HEK293 (cell line): Measurements from ENCODE around the gene LEPR.

ENCODE experiments used
- CTCF ChIA-PET: fragments of 350-600 bp; formaldehyde crosslinking; extraction: SDS; loops from one replicate; lab custom pipeline; 2021; ENCODE audit warnings: antibody characterized with exemption; lab: Yijun Ruan, JAX
- POLR2A ChIA-PET: fragments of 300-600 bp; formaldehyde crosslinking; extraction: SDS; loops from one replicate; lab custom pipeline; 2020; ENCODE audit warnings: antibody characterized with exemption, inconsistent platforms; lab: Yijun Ruan, JAX
- H3K27ac ChIP-seq: fragments of 200-500 bp; sonication (Bioruptor generic); 2 replicates; pipeline ENCODE4 v1.5.1; 2014; ENCODE audit warnings: low read depth, low read length, control low read depth, inconsistent platforms; ENCODE audit errors: extremely low read depth
- H3K36me3 ChIP-seq, 2 experiments: fragments of 200-500 bp in 1 of 2; sonication (Bioruptor generic) in 1 of 2; 1 replicate in 1 of 2; 2 replicates in 1 of 2; pipeline ENCODE4 v1.5.1; 2014 to 2017; ENCODE audit warnings: inconsistent platforms in 2 of 2, low read length in 2 of 2; ENCODE audit not compliant: control insufficient read depth in 2 of 2, insufficient read depth in 1 of 2
- H3K4me1 ChIP-seq: fragments of 200-500 bp; sonication (Bioruptor generic); 2 replicates; pipeline ENCODE4 v1.5.1; 2014; ENCODE audit warnings: mild to moderate bottlenecking, low read length, inconsistent platforms; ENCODE audit not compliant: control insufficient read depth, insufficient read depth
- H3K4me3 ChIP-seq: 2 replicates; pipeline ENCODE4 v1.5.1; 2011; ENCODE audit warnings: low read depth, mild to moderate bottlenecking, control low read depth, low read length, moderate library complexity
- H3K9me3 ChIP-seq: fragments of 200-500 bp; sonication (Bioruptor generic); 2 replicates; pipeline ENCODE4 v1.5.1; 2014; ENCODE audit warnings: low read depth, low read length, inconsistent platforms; ENCODE audit not compliant: control insufficient read depth, insufficient read depth
- MYNN ChIP-seq: fragments of 450-650 bp; formaldehyde crosslinking; IDR thresholded peaks from 2 replicates; pipeline ENCODE4 v1.5.1; 2016; ENCODE audit warnings: missing biosample characterization, missing genetic modification characterization, borderline replicate concordance
- SETDB1 ChIP-seq: IDR thresholded peaks from one replicate; pipeline ENCODE4 v1.6.1; 2017; ENCODE audit warnings: mild to moderate bottlenecking, low read length, moderate library complexity, mixed read lengths; ENCODE audit not compliant: insufficient read length
- TRIM28 ChIP-seq: IDR thresholded peaks from 2 replicates; pipeline ENCODE4 v1.6.1; 2011; ENCODE audit warnings: low read length, control low read depth, borderline replicate concordance
- ZBTB21 ChIP-seq: fragments of 450-650 bp; formaldehyde crosslinking; IDR thresholded peaks from 2 replicates; pipeline ENCODE4 v1.5.1; 2017; ENCODE audit warnings: missing biosample characterization, missing genetic modification characterization
- ZNF23 ChIP-seq: fragments of 450-650 bp; formaldehyde crosslinking; IDR thresholded peaks from 2 replicates; pipeline ENCODE4 v1.5.1; 2016; ENCODE audit warnings: missing biosample characterization, missing genetic modification characterization, borderline replicate concordance
- ZNF473 ChIP-seq: fragments of 450-650 bp; formaldehyde crosslinking; IDR thresholded peaks from 2 replicates; pipeline ENCODE4 v1.5.1; 2017; ENCODE audit warnings: missing biosample characterization, missing genetic modification characterization
- ZNF623 ChIP-seq: fragments of 450-650 bp; formaldehyde crosslinking; IDR thresholded peaks from 2 replicates; pipeline ENCODE4 v1.5.1; 2016; ENCODE audit warnings: missing biosample characterization, missing genetic modification characterization
- ZNF664 ChIP-seq: fragments of 450-650 bp; formaldehyde crosslinking; IDR thresholded peaks from 2 replicates; pipeline ENCODE4 v1.5.1; 2016; ENCODE audit warnings: missing biosample characterization, missing genetic modification characterization
- ZNF843 ChIP-seq: fragments of 450-650 bp; formaldehyde crosslinking; IDR thresholded peaks from 2 replicates; pipeline ENCODE4 v1.5.1; 2016; ENCODE audit warnings: missing biosample characterization, missing genetic modification characterization
- TF ChIP-seq, protein P1 (sequence below): fragments of 450-650 bp; formaldehyde crosslinking; IDR thresholded peaks from 2 replicates; pipeline ENCODE4 v1.5.1; 2016; ENCODE audit warnings: missing biosample characterization, missing genetic modification characterization
- TF ChIP-seq, protein P2 (sequence below): fragments of 450-650 bp; formaldehyde crosslinking; IDR thresholded peaks from 2 replicates; pipeline ENCODE4 v1.5.1; 2016; ENCODE audit warnings: missing biosample characterization, missing genetic modification characterization
- TF ChIP-seq, protein P3 (sequence below): fragments of 450-650 bp; formaldehyde crosslinking; IDR thresholded peaks from 2 replicates; pipeline ENCODE4 v1.5.1; 2016; ENCODE audit warnings: missing biosample characterization, missing genetic modification characterization, low read depth
- TF ChIP-seq, protein P4 (sequence below): fragments of 450-650 bp; formaldehyde crosslinking; IDR thresholded peaks from 2 replicates; pipeline ENCODE4 v1.5.1; 2016; ENCODE audit warnings: missing biosample characterization, missing genetic modification characterization
- TF ChIP-seq, protein P5 (sequence below): fragments of 450-650 bp; formaldehyde crosslinking; IDR thresholded peaks from 2 replicates; pipeline ENCODE4 v1.5.1; 2016; ENCODE audit warnings: missing biosample characterization, missing genetic modification characterization
- TF ChIP-seq, protein P6 (sequence below): fragments of 450-650 bp; formaldehyde crosslinking; IDR thresholded peaks from 2 replicates; pipeline ENCODE4 v1.5.1; 2017; ENCODE audit warnings: missing biosample characterization, missing genetic modification characterization
- TF ChIP-seq, protein P7 (sequence below): fragments of 450-650 bp; formaldehyde crosslinking; IDR thresholded peaks from 2 replicates; pipeline ENCODE4 v1.5.1; 2016; ENCODE audit warnings: missing biosample characterization, missing genetic modification characterization, low read depth

Gene LEPR

DNA sequence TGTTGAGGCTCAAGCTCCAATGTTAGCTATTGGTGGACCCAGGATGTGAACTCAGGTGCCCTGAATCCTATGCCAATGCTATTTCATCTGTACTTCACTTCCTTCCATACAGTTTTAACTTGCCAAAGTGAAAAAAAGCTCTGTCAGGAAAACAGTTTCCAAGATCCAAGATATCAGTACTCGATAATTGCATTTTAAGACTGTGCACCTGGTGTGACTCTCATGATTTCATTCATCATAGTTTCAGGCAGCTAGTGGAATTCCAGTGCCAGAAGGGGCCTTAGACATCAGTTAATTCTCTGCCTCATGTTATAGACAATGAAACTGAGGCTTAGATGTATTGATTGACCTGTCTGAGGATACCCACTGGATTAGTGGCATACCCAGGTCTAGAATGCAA, 26.5 kb upstream of the LEPR start:
- Histone ChIP-seq H3K9me3 (no peaks in the 10 kb centered on the region), H3K27ac (no peak overlapping the region), H3K4me1 (no peaks in the 10 kb centered on the region), H3K4me3 (no peak overlapping the region), H3K36me3 (peaks cover 0 to 71% of the 10 kb centered on the region in 2 experiments; a peak in 1 of 3 replicates)
- TF ChIP-seq, protein P1, sequence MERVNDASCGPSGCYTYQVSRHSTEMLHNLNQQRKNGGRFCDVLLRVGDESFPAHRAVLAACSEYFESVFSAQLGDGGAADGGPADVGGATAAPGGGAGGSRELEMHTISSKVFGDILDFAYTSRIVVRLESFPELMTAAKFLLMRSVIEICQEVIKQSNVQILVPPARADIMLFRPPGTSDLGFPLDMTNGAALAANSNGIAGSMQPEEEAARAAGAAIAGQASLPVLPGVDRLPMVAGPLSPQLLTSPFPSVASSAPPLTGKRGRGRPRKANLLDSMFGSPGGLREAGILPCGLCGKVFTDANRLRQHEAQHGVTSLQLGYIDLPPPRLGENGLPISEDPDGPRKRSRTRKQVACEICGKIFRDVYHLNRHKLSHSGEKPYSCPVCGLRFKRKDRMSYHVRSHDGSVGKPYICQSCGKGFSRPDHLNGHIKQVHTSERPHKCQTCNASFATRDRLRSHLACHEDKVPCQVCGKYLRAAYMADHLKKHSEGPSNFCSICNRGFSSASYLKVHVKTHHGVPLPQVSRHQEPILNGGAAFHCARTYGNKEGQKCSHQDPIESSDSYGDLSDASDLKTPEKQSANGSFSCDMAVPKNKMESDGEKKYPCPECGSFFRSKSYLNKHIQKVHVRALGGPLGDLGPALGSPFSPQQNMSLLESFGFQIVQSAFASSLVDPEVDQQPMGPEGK (tag by site-specific recombination), result no peak
- TF ChIP-seq, protein P2, sequence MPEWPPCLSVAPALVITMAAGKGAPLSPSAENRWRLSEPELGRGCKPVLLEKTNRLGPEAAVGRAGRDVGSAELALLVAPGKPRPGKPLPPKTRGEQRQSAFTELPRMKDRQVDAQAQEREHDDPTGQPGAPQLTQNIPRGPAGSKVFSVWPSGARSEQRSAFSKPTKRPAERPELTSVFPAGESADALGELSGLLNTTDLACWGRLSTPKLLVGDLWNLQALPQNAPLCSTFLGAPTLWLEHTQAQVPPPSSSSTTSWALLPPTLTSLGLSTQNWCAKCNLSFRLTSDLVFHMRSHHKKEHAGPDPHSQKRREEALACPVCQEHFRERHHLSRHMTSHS (tag by site-specific recombination), result no peak
- TF ChIP-seq ZNF623 (tag by site-specific recombination), result no peak
- ChIA-PET CTCF (interaction anchor here (1.2 kb wide), 1 partner anchor 7 kb away, joined by 3 read pairs; no protein-coding TSS in a partner anchor), POLR2A (no interaction called here)

DNA sequence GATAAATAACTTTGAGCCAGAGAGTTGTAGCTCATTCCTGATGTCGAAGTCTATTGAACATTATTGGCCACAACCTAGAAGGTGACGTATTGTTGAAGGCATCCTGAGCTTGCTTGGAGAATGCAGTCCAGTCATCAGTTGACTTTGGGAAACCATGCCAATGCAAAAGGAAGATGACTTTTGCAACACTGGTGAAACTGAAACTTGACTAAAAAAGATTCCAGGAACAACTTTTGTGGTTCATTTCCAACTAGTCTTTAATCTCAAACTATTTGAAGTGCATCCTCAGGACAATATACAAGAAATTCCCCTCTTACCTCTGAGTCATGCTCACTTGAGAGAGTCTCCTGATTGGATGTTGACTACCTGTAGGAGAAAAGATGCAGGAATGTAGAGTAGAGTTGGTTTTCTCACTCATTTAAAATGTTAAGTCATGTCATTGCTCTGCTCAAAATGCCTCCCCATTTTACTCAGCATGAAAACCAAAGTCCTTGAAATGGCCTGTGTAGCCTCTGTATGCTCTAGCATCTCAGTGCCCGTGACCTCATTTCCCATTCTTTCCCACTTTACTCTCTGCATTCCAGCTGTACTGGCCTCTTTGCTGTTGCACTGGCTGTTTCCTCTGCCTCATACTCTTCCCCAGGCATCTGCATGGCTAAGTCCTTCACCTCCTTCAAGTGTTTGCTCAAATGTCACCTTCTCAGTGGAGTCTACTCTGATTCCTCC, 24.4 kb upstream of the LEPR start:
- POLR2A ChIA-PET, result no interaction called here
- Histone ChIP-seq H3K9me3 (no peaks in the 10 kb centered on the region), H3K4me3 (no peak overlapping the region), H3K4me1 (no peaks in the 10 kb centered on the region), H3K27ac (no peak overlapping the region), H3K36me3 (peaks cover 0 to 57% of the 10 kb centered on the region in 2 experiments; a peak in 1 of 3 replicates)
- CTCF ChIA-PET, result no interaction called here
- TF ChIP-seq TRIM28 (no peak), ZNF473 (tag by site-specific recombination) (no peak), ZNF23 (tag by site-specific recombination) (no peak), SETDB1 (no peak), ZNF664 (tag by site-specific recombination) (no peak), ZBTB21 (no peak), ZNF843 (no peak), MYNN (tag by site-specific recombination) (no peak)
- TF ChIP-seq, protein P3, sequence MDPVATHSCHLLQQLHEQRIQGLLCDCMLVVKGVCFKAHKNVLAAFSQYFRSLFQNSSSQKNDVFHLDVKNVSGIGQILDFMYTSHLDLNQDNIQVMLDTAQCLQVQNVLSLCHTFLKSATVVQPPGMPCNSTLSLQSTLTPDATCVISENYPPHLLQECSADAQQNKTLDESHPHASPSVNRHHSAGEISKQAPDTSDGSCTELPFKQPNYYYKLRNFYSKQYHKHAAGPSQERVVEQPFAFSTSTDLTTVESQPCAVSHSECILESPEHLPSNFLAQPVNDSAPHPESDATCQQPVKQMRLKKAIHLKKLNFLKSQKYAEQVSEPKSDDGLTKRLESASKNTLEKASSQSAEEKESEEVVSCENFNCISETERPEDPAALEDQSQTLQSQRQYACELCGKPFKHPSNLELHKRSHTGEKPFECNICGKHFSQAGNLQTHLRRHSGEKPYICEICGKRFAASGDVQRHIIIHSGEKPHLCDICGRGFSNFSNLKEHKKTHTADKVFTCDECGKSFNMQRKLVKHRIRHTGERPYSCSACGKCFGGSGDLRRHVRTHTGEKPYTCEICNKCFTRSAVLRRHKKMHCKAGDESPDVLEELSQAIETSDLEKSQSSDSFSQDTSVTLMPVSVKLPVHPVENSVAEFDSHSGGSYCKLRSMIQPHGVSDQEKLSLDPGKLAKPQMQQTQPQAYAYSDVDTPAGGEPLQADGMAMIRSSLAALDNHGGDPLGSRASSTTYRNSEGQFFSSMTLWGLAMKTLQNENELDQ (tag by site-specific recombination), result no peak
- TF ChIP-seq, protein P4, sequence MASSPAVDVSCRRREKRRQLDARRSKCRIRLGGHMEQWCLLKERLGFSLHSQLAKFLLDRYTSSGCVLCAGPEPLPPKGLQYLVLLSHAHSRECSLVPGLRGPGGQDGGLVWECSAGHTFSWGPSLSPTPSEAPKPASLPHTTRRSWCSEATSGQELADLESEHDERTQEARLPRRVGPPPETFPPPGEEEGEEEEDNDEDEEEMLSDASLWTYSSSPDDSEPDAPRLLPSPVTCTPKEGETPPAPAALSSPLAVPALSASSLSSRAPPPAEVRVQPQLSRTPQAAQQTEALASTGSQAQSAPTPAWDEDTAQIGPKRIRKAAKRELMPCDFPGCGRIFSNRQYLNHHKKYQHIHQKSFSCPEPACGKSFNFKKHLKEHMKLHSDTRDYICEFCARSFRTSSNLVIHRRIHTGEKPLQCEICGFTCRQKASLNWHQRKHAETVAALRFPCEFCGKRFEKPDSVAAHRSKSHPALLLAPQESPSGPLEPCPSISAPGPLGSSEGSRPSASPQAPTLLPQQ (tag by site-specific recombination), result no peak
- TF ChIP-seq, protein P5, sequence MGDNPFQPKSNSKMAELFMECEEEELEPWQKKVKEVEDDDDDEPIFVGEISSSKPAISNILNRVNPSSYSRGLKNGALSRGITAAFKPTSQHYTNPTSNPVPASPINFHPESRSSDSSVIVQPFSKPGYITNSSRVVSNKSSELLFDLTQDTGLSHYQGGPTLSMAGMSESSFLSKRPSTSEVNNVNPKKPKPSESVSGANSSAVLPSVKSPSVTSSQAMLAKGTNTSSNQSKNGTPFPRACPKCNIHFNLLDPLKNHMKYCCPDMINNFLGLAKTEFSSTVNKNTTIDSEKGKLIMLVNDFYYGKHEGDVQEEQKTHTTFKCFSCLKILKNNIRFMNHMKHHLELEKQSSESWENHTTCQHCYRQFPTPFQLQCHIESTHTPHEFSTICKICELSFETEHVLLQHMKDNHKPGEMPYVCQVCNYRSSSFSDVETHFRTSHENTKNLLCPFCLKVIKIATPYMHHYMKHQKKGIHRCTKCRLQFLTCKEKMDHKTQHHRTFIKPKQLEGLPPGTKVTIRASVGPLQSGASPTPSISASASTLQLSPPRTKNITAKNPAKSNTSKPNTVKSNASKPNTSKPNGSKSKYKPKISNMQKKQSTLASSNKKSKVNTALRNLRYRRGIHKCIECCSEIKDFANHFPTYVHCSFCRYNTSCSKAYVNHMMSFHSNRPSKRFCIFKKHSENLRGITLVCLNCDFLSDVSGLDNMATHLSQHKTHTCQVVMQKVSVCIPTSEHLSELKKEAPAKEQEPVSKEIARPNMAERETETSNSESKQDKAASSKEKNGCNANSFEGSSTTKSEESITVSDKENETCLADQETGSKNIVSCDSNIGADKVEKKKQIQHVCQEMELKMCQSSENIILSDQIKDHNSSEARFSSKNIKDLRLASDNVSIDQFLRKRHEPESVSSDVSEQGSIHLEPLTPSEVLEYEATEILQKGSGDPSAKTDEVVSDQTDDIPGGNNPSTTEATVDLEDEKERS (tag by site-specific recombination), result no peak
- TF ChIP-seq, protein P6, sequence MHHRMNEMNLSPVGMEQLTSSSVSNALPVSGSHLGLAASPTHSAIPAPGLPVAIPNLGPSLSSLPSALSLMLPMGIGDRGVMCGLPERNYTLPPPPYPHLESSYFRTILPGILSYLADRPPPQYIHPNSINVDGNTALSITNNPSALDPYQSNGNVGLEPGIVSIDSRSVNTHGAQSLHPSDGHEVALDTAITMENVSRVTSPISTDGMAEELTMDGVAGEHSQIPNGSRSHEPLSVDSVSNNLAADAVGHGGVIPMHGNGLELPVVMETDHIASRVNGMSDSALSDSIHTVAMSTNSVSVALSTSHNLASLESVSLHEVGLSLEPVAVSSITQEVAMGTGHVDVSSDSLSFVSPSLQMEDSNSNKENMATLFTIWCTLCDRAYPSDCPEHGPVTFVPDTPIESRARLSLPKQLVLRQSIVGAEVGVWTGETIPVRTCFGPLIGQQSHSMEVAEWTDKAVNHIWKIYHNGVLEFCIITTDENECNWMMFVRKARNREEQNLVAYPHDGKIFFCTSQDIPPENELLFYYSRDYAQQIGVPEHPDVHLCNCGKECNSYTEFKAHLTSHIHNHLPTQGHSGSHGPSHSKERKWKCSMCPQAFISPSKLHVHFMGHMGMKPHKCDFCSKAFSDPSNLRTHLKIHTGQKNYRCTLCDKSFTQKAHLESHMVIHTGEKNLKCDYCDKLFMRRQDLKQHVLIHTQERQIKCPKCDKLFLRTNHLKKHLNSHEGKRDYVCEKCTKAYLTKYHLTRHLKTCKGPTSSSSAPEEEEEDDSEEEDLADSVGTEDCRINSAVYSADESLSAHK, result no peak
- TF ChIP-seq, protein P7, sequence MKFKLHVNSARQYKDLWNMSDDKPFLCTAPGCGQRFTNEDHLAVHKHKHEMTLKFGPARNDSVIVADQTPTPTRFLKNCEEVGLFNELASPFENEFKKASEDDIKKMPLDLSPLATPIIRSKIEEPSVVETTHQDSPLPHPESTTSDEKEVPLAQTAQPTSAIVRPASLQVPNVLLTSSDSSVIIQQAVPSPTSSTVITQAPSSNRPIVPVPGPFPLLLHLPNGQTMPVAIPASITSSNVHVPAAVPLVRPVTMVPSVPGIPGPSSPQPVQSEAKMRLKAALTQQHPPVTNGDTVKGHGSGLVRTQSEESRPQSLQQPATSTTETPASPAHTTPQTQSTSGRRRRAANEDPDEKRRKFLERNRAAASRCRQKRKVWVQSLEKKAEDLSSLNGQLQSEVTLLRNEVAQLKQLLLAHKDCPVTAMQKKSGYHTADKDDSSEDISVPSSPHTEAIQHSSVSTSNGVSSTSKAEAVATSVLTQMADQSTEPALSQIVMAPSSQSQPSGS (tag by site-specific recombination), result no peak
